Natural killer cell (primary cell): Measurements from ENCODE around the gene GFOD2. TPM values are rescaled to one million over a fixed set of nuclear protein-coding genes. Genes with fewer than 3 reads are reported as not detected.

Experiments used
- ATAC-seq, 3 donors: fragments of 150-1000 bp in 2 of 3; fragments of 200-7000 bp in 1 of 3; cut with Tn5 transposase; 1 replicate in 1 of 3; 2 replicates in 2 of 3; pipeline ENCODE4 v1.10.0; 2021; ENCODE audit warnings: mild to moderate bottlenecking in 2 of 3, moderate library complexity in 2 of 3
- DNase-seq, 2 donors: peaks; one replicate each; pipeline versions ENCODE4 v3.0.0 to v3.0.0-alpha.2; 2013 to 2021; ENCODE audit warnings: mixed read lengths in 1 of 2
- H3K27ac ChIP-seq: one replicate; pipeline ENCODE4 v1.5.1; 2013; ENCODE audit warnings: mild to moderate bottlenecking, low read length
- H3K27me3 ChIP-seq: one replicate; pipeline ENCODE4 v1.6.1; 2013; ENCODE audit warnings: low read length; ENCODE audit not compliant: control insufficient read depth, insufficient read depth
- H3K36me3 ChIP-seq: one replicate; pipeline ENCODE4 v1.6.1; 2013; ENCODE audit warnings: low read length; ENCODE audit not compliant: control insufficient read depth, insufficient read depth
- H3K4me1 ChIP-seq: one replicate; pipeline ENCODE4 v1.6.1; 2013; ENCODE audit warnings: low read length; ENCODE audit not compliant: control insufficient read depth, insufficient read depth
- H3K4me3 ChIP-seq: one replicate; pipeline ENCODE4 v1.5.1; 2013; ENCODE audit warnings: low read length
- H3K9me3 ChIP-seq: one replicate; pipeline ENCODE4 v1.6.1; 2013; ENCODE audit warnings: low read length; ENCODE audit not compliant: control insufficient read depth, insufficient read depth
- H3K27ac Mint-ChIP-seq, 2 donors: one replicate each; pipeline ENCODE4 v1.8.0; 2022; ENCODE audit warnings: mild to moderate bottlenecking in 2 of 2, mixed read lengths in 2 of 2, moderate library complexity in 1 of 2
- H3K27me3 Mint-ChIP-seq, 2 donors: one replicate each; pipeline ENCODE4 v1.8.0; 2022; ENCODE audit warnings: low read depth in 2 of 2, mixed read lengths in 2 of 2
- H3K36me3 Mint-ChIP-seq: one replicate; pipeline ENCODE4 v1.8.0; 2022; ENCODE audit warnings: mixed read lengths
- H3K4me1 Mint-ChIP-seq, 2 donors: one replicate each; pipeline ENCODE4 v1.8.0; 2022; ENCODE audit warnings: mixed read lengths in 2 of 2
- H3K4me3 Mint-ChIP-seq: one replicate; pipeline ENCODE4 v1.8.0; 2022; ENCODE audit warnings: mild to moderate bottlenecking, moderate library complexity, mixed read lengths
- H3K9me3 Mint-ChIP-seq, 2 donors: one replicate each; pipeline ENCODE4 v1.8.0; 2022; ENCODE audit warnings: mixed read lengths in 2 of 2
- CTCF ChIP-seq: fragments of 200-600 bp; IDR thresholded peaks from one replicate; pipeline ENCODE4 v1.8.0; 2022; ENCODE audit warnings: antibody characterized with exemption
- WGBS: methylation state at CpG from one replicate; pipeline ENCODE4 v1.1.7; 2013; ENCODE audit warnings: missing lambda C conversion rate; ENCODE audit not compliant: insufficient coverage; 5-methylcytosine and 5-hydroxymethylcytosine counted together
- intact Hi-C: fragments of 100-400 bp; cut with micrococcal nuclease; formaldehyde crosslinking; loops from one replicate; pipeline ENCODE4 v1.14.2; 2022
- total RNA-seq, 4 donors: library from RNA; stranded (reverse); fragments of 120-200 nt in 1 of 4; gene quantifications; one replicate each; pipeline versions ENCODE4 v1.2.3 to v1.2.4, GENCODE V29; 2013 to 2022

GFOD2 gene
- total RNA-seq, 3 donors from 2014 or later (not counting 1 experiment from before 2014, with no cell fraction given) = 6.5 to 10.9 (median 8.3) TPM

DNA sequence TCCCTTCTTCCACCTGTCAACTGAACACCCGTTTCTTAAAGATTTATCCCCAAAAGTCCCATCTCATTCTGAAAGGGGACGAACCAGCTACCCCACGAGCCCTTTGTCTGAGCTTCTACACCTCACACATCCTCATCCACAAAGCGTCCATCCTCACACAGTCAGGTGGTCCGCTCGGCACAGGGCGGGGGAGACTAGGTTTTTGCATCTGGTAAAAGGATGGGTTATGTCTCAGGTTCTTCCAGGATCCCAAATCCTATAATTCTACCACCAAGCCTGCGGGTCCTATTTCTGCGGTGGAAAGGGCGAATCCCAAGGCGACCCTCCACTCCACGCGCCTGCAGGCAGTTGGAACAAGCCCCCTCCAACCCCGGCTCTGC, 458 bp downstream of the GFOD2 start:
- Histone ChIP-seq H3K9me3 (no peaks in the 10 kb centered on the region), H3K4me3 (peak overlapping the region; percentile 62), H3K36me3 (no peaks in the 10 kb centered on the region), H3K27me3 (no peaks in the 10 kb centered on the region), H3K27ac (no peak overlapping the region), H3K4me1 (peaks cover 15% of the 10 kb centered on the region)
- H3K27me3 Mint-ChIP-seq = no peaks in the 10 kb centered on the region
- H3K27ac Mint-ChIP-seq = peak overlapping the region; percentile 92 to 99
- no peak for ATAC-seq
- no peaks in the 10 kb centered on the region for H3K36me3 Mint-ChIP-seq
- no peak for TF ChIP-seq CTCF
- H3K4me3 Mint-ChIP-seq = peak overlapping the region; percentile 95
- peaks cover 26 to 28% of the 10 kb centered on the region in 2 donors for H3K4me1 Mint-ChIP-seq
- intact Hi-C loops = loop anchor here (1.0 kb wide), 2 partner anchors 52 to 88 kb away; partner anchors contain the start of genes C16orf86, ENKD1, RANBP10 and TSNAXIP1
- 2% methylated on average over 11 of the region's 14 CpGs for WGBS
- H3K9me3 Mint-ChIP-seq = no peaks in the 10 kb centered on the region
- DNase-seq = peak in 1 of 2 donors; percentile 39

DNA sequence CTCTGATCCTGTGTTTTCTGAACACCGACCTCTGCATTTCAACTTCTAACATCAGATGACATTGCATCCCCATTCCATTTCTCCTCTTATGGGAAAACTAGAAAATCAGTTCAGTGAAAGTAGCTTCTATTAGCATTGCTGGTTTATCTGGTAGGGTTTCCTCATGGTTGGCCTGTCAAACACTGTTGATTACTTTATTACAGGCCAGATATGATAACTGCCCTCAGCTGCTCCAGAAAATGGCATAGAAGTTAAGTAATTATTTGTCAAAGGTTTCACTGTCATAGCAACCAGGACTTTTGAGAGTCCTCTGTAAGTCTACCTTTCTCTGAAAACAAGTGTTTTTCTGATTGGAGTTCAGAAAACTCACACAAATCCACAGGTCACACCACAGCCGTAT, 3.0 kb downstream of the GFOD2 start:
- TF ChIP-seq CTCF = no peak
- Histone ChIP-seq H3K9me3 (no peaks in the 10 kb centered on the region), H3K36me3 (no peaks in the 10 kb centered on the region), H3K4me1 (peaks cover 15% of the 10 kb centered on the region), H3K4me3 (no peak overlapping the region), H3K27me3 (no peaks in the 10 kb centered on the region), H3K27ac (no peak overlapping the region)
- Mint-ChIP-seq H3K27ac (no peak overlapping the region), H3K4me3 (no peak overlapping the region), H3K36me3 (no peaks in the 10 kb centered on the region), H3K9me3 (no peaks in the 10 kb centered on the region), H3K4me1 (peaks cover 28 to 32% of the 10 kb centered on the region in 2 donors), H3K27me3 (no peaks in the 10 kb centered on the region)
- intact Hi-C loops = no loop called here
- DNase-seq (no peak), ATAC-seq (no peak)
- WGBS = 100% methylated on average over 2 of the region's 2 CpGs

DNA sequence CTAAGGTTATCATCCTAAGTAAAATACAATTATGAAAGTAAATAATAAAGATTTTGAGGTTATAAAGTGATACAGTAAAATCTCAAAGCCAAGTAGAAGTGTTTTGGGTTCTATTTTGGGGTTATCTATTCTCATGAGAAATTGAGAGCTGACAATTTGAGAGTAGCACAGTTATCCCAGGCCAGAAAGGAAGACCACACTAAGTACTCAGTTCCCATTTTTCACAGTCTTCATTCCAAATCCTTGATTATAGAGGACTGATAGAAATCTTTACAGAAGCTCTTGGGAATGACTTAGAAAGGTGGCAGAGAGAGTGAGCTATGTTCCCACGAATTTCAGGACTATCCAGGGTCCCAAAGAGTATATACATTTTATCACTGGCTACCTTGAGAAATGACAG, 4.6 kb downstream of the GFOD2 start:
- H3K4me1 Mint-ChIP-seq = peaks cover 20 to 23% of the 10 kb centered on the region in 2 donors
- 100% methylated on average over 1 of the region's 1 CpG for WGBS
- Histone ChIP-seq H3K36me3 (no peaks in the 10 kb centered on the region), H3K4me1 (peaks cover 8% of the 10 kb centered on the region), H3K27ac (no peak overlapping the region), H3K27me3 (no peaks in the 10 kb centered on the region), H3K4me3 (no peak overlapping the region), H3K9me3 (no peaks in the 10 kb centered on the region)
- no peak overlapping the region for H3K27ac Mint-ChIP-seq
- H3K9me3 Mint-ChIP-seq = no peaks in the 10 kb centered on the region
- no peaks in the 10 kb centered on the region for H3K27me3 Mint-ChIP-seq
- intact Hi-C loops = no loop called here
- no peak for DNase-seq
- H3K36me3 Mint-ChIP-seq = no peaks in the 10 kb centered on the region
- H3K4me3 Mint-ChIP-seq = no peak overlapping the region
- no peak for TF ChIP-seq CTCF
- no peak for ATAC-seq

GRCh38 chr16:67713647-67714273, 5.4 kb downstream of the GFOD2 start:
- no peak overlapping the region for H3K4me3 ChIP-seq
- no peaks in the 10 kb centered on the region for H3K27me3 ChIP-seq
- H3K36me3 Mint-ChIP-seq = no peaks in the 10 kb centered on the region
- H3K9me3 ChIP-seq = no peaks in the 10 kb centered on the region
- no peak overlapping the region for H3K4me3 Mint-ChIP-seq
- H3K27ac ChIP-seq = no peak overlapping the region
- 89% methylated on average over 5 of the region's 5 CpGs for WGBS
- no peak for ATAC-seq
- H3K27me3 Mint-ChIP-seq = no peaks in the 10 kb centered on the region
- H3K4me1 ChIP-seq = peaks cover 8% of the 10 kb centered on the region
- TF ChIP-seq CTCF = no peak
- H3K9me3 Mint-ChIP-seq = no peaks in the 10 kb centered on the region
- no peak overlapping the region for H3K27ac Mint-ChIP-seq
- DNase-seq = no peak
- intact Hi-C loops = no loop called here
- H3K36me3 ChIP-seq = no peaks in the 10 kb centered on the region
- peaks cover 12 to 16% of the 10 kb centered on the region in 2 donors for H3K4me1 Mint-ChIP-seq
